GM19193 (cell line): ENCODE data around the gene ROBO2.

Source experiments
- POLR2A ChIP-seq: IDR thresholded peaks from 4 replicates; pipeline ENCODE4 v1.6.1; 2011; ENCODE audit not compliant: insufficient read depth, insufficient read length; ENCODE audit errors: extremely low read depth

The ROBO2 gene

DNA sequence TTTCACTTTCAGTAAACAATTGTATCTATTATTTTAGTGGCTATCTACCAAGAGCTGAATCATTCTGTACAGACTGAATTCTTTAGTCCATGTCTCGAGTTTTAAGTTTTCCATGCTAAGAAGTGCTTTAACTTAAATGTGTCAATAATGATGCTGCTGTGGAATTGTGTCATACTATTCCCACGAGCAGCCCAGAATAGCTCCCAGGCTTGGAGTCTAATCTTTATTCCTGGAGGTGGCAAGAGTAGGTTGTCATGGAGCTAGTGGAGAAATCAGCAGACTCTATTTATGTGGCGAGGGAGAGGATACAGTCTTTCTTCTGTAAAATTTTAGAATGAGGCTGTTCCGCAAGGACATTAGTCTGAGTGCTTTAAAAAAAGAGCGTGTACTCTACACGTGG is 207.2 kb downstream of the ROBO2 start:
- TF ChIP-seq POLR2A: no peak

DNA sequence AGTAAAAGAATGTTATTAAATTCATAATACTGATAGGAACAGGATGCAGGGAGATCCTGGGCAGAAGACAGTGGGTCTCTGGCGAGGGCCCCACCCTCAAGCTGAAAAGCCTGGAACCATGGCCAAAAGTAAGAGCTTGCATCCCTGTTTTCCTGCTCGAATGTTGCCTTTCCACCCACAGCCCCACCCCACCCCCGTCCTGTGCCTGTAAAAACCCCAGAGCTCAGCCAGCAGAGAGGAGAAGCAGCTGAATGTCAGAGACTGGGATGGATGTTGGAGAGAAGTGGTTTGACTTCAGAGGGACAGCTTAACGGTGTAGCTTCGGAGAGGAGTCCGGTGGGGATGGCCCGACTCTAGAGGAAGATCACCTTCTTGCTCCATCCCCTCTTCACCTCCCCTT is 207.9 kb downstream of the ROBO2 start:
- TF ChIP-seq POLR2A: no peak

GRCh38 chr3:77248420-77248819 is 208.5 kb downstream of the ROBO2 start:
- TF ChIP-seq POLR2A: no peak

DNA sequence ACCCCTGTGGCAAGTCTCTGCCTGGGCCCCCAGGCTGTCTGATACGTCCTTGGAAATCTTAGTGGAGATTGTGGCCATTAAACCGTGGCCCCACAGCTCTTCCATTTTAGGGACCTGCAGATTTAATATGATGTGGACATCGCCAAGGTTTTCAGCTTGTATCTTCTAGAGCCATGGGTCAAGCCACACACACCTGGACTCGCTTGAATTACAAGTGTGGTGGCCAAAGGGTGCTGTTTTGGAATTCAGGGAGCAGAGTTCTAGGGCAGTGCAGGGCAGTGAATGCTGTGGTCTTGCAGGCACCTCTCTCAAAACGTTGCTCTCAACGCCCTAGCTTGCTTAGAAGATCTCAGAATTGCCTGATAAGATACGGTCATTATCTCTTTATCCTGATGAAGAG is 211.2 kb downstream of the ROBO2 start:
- no peak for TF ChIP-seq POLR2A

DNA sequence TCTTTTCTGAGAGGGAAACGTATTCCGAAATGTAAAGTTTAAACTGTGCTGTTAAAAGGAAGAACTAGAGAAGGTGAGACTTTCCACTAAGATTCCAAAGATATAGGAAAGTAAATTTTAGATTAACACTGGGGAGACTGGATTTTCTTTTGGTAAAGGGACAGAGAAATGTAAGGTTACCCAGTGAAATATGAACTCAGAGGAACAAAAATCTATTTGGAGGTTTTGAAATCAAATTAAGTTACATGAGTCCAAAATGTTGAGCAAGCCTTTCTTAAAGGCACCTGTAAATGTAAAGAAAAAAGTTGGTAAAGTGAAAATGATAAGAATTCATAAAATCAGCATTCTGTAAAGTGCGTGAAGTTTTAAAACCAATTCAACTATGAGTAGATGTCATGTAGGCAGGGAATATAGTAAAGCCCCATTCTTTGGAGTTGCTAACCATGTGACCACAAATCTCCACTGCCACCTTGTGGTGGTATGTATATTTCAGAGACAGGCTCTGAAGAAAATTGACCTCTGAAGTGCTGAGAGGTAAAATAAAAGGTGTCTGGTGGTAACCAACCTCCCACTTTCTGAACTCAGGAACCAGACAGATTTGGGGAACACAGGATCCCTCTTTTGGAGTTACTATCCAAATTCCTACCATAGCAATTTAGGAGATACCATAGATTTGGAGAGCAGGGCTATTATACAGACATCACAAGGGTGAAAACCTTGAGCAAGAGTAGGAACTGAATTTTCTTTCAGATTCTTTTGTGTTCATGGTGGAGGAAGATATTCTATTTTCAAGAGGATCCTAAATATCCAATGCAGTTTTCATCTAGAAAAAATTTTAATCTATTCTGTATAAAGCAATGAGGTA is 215.3 kb downstream of the ROBO2 start:
- no peak for TF ChIP-seq POLR2A

GRCh38 chr3:77256584-77257503 is 216.9 kb downstream of the ROBO2 start:
- no peak for TF ChIP-seq POLR2A

DNA sequence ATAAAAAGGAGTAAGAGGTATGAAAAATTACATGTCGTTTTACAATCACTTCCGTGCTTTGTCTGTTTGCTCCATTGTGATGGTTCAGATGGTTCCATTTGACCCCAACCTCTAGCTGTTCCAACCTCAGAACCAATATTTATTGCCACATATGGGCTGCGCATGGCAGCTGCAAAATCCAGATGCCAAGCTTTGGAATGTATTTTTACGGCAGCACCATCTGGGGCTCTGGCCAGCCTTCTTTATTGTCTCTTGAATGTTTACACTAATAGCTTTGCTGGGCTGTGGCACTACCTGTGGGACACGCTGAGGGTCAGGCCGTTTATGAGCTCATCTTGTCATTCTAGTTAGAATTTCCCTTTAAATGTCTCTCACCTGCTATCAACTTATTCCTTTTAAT is 219.8 kb downstream of the ROBO2 start:
- no peak for TF ChIP-seq POLR2A

DNA sequence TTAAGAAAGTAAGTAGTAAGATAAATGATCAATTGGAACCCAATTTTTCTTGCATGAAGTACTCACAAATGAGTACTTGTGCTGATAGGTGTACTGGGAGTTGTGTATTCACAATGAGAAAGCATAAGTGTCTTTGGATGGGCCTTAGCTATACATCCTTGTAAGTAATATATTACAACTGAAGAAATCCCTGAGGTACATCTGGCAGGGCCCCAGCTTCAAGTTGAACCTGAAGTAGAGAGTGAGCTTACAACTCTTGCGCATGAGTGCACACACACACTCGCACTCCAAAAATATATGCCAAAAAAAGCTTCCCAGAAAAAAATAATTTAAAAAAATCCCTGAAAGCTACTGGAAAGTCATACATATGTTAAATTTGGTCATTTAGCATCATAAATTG is 222.5 kb downstream of the ROBO2 start:
- TF ChIP-seq POLR2A: no peak

GRCh38 chr3:77267589-77267988 is 227.7 kb downstream of the ROBO2 start:
- TF ChIP-seq POLR2A: no peak

DNA sequence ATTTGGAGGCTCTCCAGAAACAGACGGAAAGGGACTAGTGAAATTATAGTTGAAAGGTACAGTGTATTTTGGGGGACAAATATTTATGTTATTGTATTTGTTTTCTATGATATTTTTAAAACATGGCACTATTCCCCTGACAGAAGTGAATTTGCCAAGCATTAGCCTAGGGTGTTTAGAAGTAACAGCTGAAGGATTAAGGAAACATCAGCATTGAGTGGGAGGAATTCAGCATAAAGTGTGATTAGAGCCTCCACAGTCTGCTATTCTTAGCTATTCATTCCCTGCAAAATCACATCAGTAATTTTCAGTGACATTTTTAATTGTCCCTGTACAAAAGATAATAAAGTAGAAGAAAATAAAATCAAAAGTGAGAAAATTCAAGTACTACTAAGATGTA is 231.4 kb downstream of the ROBO2 start:
- TF ChIP-seq POLR2A: no peak

DNA sequence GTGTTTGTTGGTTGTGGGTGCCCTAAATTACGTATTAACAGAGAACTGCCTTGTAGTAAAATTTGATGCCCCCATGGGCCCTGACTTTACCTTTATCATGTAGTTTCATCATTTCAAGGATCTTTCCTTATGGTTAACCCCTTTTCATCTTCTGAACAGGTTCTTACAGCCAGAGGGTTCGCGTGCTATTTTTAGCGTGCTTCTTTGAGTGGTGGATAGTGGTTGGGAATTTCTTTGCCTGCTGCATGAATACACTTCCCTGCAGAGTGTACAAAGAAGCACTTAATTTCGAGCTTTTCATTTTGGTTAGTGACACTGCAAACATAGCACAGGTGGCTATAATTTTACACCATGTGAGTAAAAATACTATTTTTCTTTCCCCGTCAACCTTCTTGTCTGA is 231.8 kb downstream of the ROBO2 start:
- no peak for TF ChIP-seq POLR2A

- TF ChIP-seq POLR2A: no peak
Measured at GRCh38 chr3:77279276-77279675, 239.4 kb downstream of the ROBO2 start.

DNA sequence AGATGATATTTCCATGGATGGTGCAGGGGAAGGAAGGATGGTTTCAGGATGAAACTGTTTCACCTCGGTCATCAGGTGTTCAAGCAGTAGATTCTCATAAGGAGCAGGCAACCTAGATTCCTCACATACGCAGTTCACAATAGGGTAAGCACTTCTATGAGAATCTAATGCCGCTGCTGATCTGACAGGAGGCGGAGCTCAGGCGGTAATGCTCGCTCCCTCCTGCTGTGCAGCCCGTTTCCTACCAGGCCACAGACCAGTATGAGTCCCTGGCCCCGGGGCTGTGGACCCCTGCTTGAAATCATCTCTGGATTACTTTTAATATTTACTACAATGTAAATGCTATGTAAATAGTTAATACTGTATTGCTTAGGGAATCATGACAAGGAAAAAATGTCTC is 241.8 kb downstream of the ROBO2 start:
- no peak for TF ChIP-seq POLR2A

DNA sequence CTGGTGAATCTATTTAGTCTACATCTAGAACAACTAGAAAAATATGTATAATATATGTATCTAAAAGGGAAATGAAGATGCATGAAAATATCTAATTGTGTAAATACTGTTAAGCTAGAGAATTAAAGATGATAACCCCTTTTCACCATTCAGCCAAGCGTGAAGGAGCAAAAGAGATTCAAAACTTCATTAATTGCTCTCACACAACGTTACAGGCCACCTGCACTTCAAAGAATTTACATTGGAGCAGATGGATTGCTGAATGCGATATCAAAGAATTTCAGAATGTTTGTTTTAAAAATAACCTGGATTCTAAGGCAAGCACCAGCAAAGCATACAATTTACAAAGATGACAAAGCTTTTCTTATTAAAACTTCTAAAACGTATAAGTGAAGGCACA is 243.2 kb downstream of the ROBO2 start:
- TF ChIP-seq POLR2A: no peak

DNA sequence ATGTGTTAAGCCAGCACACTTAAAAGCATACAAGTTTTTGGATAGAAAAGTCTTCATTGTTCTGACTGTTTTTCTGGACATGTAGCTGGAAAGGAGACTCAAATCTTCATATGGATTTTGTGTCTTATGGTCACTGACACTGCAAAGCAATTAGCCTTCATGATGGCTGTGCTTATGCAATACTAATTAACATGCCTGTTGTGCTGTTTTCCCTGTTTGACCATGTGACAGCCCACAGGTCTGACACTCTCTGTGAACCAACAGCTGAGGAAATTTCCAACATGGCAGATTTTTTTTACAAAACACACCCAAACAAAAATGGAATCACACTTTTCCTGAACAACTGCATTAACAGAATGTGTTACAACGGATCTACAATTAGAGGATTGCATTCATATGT is 248.4 kb downstream of the ROBO2 start:
- TF ChIP-seq POLR2A: no peak

- no peak for TF ChIP-seq POLR2A
Measured at GRCh38 chr3:77296527-77296926, 256.6 kb downstream of the ROBO2 start.
